Measurements from ENCODE around the gene IAH1. TPM values are rescaled to one million over a fixed set of nuclear protein-coding genes. Genes with fewer than 3 reads are reported as not detected.

Gene IAH1
- total RNA-seq, 1 donor from 2014 or later, result 39.7 TPM

DNA sequence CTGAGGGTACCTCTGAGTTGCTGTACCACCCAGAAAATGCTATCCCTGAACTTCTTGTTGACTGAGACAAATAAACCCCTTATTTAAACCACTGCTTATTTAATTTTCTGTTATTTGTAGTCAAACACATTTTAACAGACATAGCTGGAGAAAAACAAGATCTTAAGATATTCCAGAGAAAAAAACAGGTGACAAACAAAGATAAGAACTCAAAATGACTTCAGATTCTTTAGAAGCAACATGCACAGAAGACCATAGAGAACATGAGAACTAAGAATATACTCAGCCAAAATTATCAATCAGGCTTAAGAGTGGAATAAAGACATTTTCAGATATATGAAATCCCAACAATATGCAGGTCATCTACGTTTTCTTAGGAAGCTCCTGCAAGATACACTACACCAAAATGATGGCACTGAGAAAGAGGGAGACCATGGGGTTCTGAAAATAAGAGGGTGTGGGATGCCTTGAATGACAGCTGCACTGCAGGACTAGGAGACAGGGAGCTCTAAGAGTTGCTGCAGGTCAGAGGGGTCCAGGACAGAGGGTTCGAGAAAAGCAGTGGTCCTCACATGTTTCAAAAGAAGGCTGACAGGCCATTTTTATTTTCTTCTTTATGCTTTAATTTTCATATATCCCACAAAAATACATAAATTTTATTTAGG is 42.9 kb downstream of the IAH1 start:
- DNase-seq (ENCODE audit: low spot score in 2 of 2, unreplicated experiment in 2 of 2), result no peak
- H3K27ac Mint-ChIP-seq, result no peak overlapping the region
- no peaks in the 10 kb centered on the region for H3K9me3 Mint-ChIP-seq
- H3K27me3 Mint-ChIP-seq (ENCODE audit: low read depth), result no peaks in the 10 kb centered on the region
- no peaks in the 10 kb centered on the region for H3K4me1 Mint-ChIP-seq
- H3K4me3 Mint-ChIP-seq, result no peak overlapping the region
- peaks cover 41% of the 10 kb centered on the region for H3K36me3 Mint-ChIP-seq
- TF ChIP-seq, protein P1, sequence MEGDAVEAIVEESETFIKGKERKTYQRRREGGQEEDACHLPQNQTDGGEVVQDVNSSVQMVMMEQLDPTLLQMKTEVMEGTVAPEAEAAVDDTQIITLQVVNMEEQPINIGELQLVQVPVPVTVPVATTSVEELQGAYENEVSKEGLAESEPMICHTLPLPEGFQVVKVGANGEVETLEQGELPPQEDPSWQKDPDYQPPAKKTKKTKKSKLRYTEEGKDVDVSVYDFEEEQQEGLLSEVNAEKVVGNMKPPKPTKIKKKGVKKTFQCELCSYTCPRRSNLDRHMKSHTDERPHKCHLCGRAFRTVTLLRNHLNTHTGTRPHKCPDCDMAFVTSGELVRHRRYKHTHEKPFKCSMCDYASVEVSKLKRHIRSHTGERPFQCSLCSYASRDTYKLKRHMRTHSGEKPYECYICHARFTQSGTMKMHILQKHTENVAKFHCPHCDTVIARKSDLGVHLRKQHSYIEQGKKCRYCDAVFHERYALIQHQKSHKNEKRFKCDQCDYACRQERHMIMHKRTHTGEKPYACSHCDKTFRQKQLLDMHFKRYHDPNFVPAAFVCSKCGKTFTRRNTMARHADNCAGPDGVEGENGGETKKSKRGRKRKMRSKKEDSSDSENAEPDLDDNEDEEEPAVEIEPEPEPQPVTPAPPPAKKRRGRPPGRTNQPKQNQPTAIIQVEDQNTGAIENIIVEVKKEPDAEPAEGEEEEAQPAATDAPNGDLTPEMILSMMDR (IDR thresholded peaks at IDR 0.05; ENCODE audit: unreplicated experiment), result no peak

DNA sequence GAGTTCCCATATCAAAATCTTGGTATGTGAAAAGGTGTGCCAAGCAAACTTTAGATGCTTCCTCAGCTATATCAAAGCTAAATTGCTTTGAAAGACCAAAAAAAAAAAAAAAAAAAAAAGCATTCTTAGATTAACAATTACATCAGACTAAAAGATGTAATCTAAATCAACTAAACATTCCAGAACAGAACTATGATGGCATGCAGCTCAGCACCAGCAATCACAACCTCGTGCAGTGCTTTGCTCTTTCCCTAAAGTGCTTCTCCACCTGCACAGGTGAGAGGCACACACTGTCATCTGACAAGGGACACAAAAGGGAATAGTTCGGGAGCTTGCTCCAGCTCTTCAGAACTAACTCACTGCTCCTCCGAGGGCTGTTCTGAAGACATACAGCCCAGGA is 43.8 kb downstream of the IAH1 start:
- no peaks in the 10 kb centered on the region for H3K9me3 Mint-ChIP-seq
- TF ChIP-seq, protein P1 (IDR thresholded peaks at IDR 0.05; ENCODE audit: unreplicated experiment), result no peak

DNA sequence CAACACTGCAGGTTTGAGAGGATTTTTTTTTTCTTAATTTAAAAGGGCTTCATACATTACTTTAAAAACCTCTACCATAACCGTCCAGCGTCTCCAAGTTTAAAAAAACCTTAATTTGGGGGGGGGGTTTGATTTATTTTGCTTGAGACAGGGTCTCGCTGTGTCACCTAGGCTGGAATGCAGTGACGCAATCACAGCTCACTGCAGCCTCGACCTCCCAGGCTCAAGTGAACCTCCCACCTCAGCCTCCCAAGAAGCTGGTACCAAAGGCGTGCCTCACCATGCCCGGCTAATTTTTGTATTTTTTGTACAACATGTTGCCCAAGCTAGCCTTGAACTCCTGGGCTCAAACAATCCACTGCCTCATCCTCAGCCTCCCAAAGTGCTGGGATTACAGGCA is 44.4 kb downstream of the IAH1 start:
- no peak for DNase-seq (ENCODE audit: low spot score in 2 of 2, unreplicated experiment in 2 of 2)
- Mint-ChIP-seq H3K9me3 (no peaks in the 10 kb centered on the region), H3K27me3 (ENCODE audit: low read depth) (no peaks in the 10 kb centered on the region), H3K4me3 (no peak overlapping the region), H3K36me3 (peaks cover 40% of the 10 kb centered on the region), H3K27ac (no peak overlapping the region), H3K4me1 (no peaks in the 10 kb centered on the region)
- TF ChIP-seq, protein P1 (IDR thresholded peaks at IDR 0.05; ENCODE audit: unreplicated experiment), result no peak

More for the DNA sequence above, 43.8 kb downstream of the IAH1 start:
- peaks cover 40% of the 10 kb centered on the region for H3K36me3 Mint-ChIP-seq
- H3K4me3 Mint-ChIP-seq, result no peak overlapping the region
- no peaks in the 10 kb centered on the region for H3K27me3 Mint-ChIP-seq (ENCODE audit: low read depth)
- H3K4me1 Mint-ChIP-seq, result no peaks in the 10 kb centered on the region
- H3K27ac Mint-ChIP-seq, result no peak overlapping the region
- no peak for DNase-seq (ENCODE audit: low spot score in 2 of 2, unreplicated experiment in 2 of 2)

DNA sequence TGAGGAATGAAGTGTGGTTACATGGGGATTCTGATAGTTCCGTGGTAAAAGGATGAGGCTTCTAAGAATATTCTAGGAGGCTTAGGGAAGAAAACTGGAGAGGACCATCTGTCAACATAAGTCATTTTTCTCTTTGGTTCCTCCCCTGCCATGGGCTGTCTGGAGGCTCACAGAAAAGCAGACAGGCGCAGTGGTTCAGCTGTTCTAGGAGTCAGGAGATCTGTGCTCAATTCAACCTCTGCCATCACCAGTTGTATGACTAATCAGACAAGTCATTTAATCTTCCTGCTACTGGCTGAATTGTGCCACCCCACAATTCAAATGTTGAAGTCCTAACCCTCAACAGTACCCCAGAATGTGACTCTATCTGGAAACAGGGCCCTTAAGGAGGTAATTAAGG is 44.9 kb downstream of the IAH1 start:
- no peaks in the 10 kb centered on the region for H3K9me3 Mint-ChIP-seq
- H3K27ac Mint-ChIP-seq, result no peak overlapping the region
- H3K4me3 Mint-ChIP-seq, result no peak overlapping the region

DNA sequence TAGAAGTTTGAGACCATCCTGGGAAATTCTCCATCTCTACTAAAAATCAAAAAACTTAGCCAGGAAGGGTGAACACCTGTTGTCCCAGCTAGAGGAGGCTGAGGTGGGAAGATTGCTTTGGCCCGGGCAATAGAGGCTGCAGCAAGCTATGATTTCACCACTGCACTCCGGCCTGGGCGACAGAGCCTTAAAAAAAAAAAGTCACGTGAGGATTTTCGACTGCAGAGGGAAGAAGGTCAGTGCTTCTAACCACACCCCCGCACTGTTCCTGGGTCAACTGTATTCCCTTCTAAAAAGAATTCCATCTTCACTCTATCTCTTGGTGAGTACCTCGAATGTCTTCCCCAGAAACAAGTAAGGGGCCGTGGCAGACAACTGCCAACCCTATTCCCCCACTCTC is 49.9 kb downstream of the IAH1 start:
- no peaks in the 10 kb centered on the region for H3K27me3 Mint-ChIP-seq (ENCODE audit: low read depth)
- TF ChIP-seq, protein P1 (IDR thresholded peaks at IDR 0.05; ENCODE audit: unreplicated experiment), result no peak
- H3K9me3 Mint-ChIP-seq, result no peaks in the 10 kb centered on the region
- no peak for DNase-seq (ENCODE audit: low spot score in 2 of 2, unreplicated experiment in 2 of 2)
- H3K4me3 Mint-ChIP-seq, result no peak overlapping the region
- no peaks in the 10 kb centered on the region for H3K4me1 Mint-ChIP-seq
- H3K36me3 Mint-ChIP-seq, result peaks cover 46% of the 10 kb centered on the region
- no peak overlapping the region for H3K27ac Mint-ChIP-seq

More for the DNA sequence above, 44.9 kb downstream of the IAH1 start:
- TF ChIP-seq, protein P1 (IDR thresholded peaks at IDR 0.05; ENCODE audit: unreplicated experiment), result no peak
- DNase-seq (ENCODE audit: low spot score in 2 of 2, unreplicated experiment in 2 of 2), result no peak
- Mint-ChIP-seq H3K4me1 (no peaks in the 10 kb centered on the region), H3K27me3 (ENCODE audit: low read depth) (no peaks in the 10 kb centered on the region), H3K36me3 (peaks cover 39% of the 10 kb centered on the region)

Data from mesothelial cell of epicardium (in vitro differentiated cells).